HepG2 (cell line): ENCODE measurements around the gene PRR5L.

Experiments
- ATF1 ChIP-seq: IDR thresholded peaks from 2 replicates; pipeline ENCODE4 v1.6.1; 2016; ENCODE audit warnings: mild to moderate bottlenecking, control low read depth
- GTF2F1 ChIP-seq: fragments of 150-350 bp; IDR thresholded peaks from 2 replicates; pipeline ENCODE4 v1.6.1; 2014; ENCODE audit warnings: low read length
- PCBP1 ChIP-seq: fragments of 200-400 bp; formaldehyde crosslinking; IDR thresholded peaks from 2 replicates; pipeline ENCODE4 v1.6.1; 2017; ENCODE audit warnings: mild to moderate bottlenecking, low read depth, low read length, borderline replicate concordance
- POLR2A ChIP-seq, 2 experiments: IDR thresholded peaks; 2 replicates each; pipeline ENCODE4 v1.6.1; 2011; ENCODE audit warnings: low read depth in 2 of 2, low read length in 2 of 2, mild to moderate bottlenecking in 1 of 2, moderate library complexity in 1 of 2; ENCODE audit not compliant: insufficient read depth in 1 of 2
- SMAD9 ChIP-seq: sonication (generic); formaldehyde crosslinking; IDR thresholded peaks from 2 replicates; pipeline ENCODE4 v1.5.1; 2020; ENCODE audit warnings: mild to moderate bottlenecking, missing genetic modification reagents
- ZNF451 ChIP-seq: sonication (generic); formaldehyde crosslinking; IDR thresholded peaks from 2 replicates; pipeline ENCODE4 v1.5.0; 2020; ENCODE audit warnings: mild to moderate bottlenecking, missing genetic modification reagents
- TF ChIP-seq, protein P1 (sequence below): sonication (generic); formaldehyde crosslinking; IDR thresholded peaks from 2 replicates; pipeline ENCODE4 v1.4.0; 2020; ENCODE audit warnings: missing genetic modification reagents, borderline replicate concordance

DNA sequence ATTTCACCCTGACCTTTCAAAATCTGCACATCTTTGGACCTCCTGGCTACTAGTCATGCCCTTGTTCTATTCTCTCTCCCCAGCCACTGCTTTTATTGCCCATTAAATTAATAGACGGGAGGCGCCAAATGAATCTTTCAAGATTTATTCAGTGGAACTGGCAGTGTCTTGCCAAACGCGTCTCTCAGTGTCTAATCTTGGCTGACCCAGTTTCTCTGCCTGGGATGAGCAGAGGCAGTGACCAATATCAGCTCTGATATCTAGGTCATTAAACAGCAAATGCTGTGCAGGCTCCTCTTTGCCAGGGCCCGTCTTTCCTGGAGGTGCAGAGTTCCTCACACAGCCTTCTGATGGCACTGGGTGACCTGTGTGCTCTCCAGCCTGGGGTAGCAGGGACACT, 140.0 kb downstream of the PRR5L start:
- TF ChIP-seq PCBP1 = no peak
- TF ChIP-seq GTF2F1 = no peak
- no peak for TF ChIP-seq ATF1 (CRISPR knock-in tag)
- no peak for TF ChIP-seq POLR2A (IDR thresholded peaks at IDR 0.05; ENCODE audit: insufficient read depth in 1 of 2, low read depth in 2 of 2, low read length in 2 of 2)
- no peak for TF ChIP-seq ZNF451
- TF ChIP-seq SMAD9 = no peak
- TF ChIP-seq, protein P1, sequence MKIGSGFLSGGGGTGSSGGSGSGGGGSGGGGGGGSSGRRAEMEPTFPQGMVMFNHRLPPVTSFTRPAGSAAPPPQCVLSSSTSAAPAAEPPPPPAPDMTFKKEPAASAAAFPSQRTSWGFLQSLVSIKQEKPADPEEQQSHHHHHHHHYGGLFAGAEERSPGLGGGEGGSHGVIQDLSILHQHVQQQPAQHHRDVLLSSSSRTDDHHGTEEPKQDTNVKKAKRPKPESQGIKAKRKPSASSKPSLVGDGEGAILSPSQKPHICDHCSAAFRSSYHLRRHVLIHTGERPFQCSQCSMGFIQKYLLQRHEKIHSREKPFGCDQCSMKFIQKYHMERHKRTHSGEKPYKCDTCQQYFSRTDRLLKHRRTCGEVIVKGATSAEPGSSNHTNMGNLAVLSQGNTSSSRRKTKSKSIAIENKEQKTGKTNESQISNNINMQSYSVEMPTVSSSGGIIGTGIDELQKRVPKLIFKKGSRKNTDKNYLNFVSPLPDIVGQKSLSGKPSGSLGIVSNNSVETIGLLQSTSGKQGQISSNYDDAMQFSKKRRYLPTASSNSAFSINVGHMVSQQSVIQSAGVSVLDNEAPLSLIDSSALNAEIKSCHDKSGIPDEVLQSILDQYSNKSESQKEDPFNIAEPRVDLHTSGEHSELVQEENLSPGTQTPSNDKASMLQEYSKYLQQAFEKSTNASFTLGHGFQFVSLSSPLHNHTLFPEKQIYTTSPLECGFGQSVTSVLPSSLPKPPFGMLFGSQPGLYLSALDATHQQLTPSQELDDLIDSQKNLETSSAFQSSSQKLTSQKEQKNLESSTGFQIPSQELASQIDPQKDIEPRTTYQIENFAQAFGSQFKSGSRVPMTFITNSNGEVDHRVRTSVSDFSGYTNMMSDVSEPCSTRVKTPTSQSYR (CRISPR knock-in tag) = no peak
